H54 (cell line): ENCODE data around the gene UGT8.
"Not testable (repeated sequence)": the region's sequence is repeated elsewhere in the genome, so short reads cannot be mapped to it uniquely, and the experiment has no call there.

Experiments used
- DNase-seq: peaks from one replicate; pipeline ENCODE4 v3.0.0; 2011; ENCODE audit warnings: low spot score, mixed read lengths; ENCODE audit not compliant: insufficient read length
- FAIRE-seq: peaks from 3 replicates; lab custom pipeline; 2011; peaks lifted over from hg19 to GRCh38; lab: Jason Lieb, UNC
- POLR2A ChIP-seq: IDR thresholded peaks from 2 replicates; pipeline ENCODE4 v1.6.1; 2011; ENCODE audit warnings: low read depth, mild to moderate bottlenecking, low read length

UGT8 gene

DNA sequence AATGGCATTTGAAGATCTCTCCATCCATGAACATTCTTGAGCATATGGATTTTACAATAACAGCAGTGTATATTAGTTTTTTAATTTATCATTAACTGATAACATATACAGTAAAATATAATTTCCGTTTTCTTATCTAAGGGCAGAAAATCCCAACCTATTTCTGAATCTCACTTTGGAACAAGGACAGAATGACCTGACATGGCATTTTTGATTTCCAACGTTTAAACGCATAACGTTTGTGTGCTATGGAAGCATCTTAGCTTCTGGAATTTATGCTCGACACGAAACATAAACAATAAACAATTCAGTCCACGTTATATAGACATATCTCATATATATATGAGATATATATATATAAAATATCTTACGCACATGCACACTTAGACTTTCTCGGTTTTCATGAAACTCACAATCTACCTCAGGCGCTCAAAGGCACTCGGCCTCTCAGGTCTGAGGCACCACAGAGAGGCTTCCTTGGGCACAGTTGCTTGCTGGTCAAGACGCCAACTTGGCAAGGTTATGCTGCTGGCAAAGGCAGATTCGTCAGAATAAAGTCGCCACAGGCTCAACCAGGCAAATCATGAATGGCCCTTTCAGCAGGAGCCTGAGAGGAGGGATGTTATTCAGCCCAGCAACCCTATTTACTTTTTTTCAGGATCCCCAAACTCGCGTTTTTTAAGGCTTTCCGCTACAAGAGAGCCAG, 1.0 kb upstream of the UGT8 start:
- FAIRE-seq (no peak), DNase-seq (no peak)
- no peak for TF ChIP-seq POLR2A

DNA sequence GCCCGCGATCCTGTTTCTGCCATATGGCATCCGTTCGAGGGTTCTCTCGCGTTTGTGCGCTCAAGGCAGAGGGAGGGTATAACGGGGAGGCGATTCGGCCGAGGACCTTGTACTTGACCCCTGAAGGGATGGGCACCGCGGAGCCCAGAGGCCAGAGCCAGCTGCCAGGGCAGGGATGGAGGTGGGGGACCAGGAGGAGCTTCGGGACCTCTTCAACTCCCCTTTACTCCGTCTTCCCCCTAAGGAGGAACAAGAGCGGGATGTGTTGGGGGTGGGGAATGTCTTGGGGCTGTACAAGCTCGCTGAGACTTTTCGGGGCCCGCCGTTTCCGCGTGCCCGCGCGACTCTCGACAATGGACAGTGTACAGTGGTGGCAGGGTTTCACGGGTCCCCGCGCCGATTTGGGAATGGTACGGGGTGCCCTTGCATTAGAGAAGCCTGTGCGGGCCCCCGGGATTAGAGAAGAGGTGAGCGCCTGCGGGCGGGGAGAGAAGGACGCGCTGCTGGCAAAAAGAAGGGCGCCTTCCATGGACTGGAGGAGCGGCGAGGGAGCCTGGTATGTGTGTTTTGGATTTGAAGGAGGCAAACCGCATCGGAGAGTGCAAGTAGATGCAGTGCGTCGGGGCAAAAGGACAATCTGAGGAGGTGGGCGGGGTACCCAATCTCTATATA, 760 bp downstream of the UGT8 start:
- TF ChIP-seq POLR2A, result no peak
- DNase-seq (no peak), FAIRE-seq (no peak)

GRCh38 chr4:114599903-114600552, 1.4 kb downstream of the UGT8 start:
- DNase-seq (no peak), FAIRE-seq (no peak)
- no peak for TF ChIP-seq POLR2A

- no peak for TF ChIP-seq POLR2A
- FAIRE-seq (no peak), DNase-seq (no peak)
These were observed 2.1 kb downstream of the UGT8 start for GRCh38 chr4:114600672-114601071.

DNA sequence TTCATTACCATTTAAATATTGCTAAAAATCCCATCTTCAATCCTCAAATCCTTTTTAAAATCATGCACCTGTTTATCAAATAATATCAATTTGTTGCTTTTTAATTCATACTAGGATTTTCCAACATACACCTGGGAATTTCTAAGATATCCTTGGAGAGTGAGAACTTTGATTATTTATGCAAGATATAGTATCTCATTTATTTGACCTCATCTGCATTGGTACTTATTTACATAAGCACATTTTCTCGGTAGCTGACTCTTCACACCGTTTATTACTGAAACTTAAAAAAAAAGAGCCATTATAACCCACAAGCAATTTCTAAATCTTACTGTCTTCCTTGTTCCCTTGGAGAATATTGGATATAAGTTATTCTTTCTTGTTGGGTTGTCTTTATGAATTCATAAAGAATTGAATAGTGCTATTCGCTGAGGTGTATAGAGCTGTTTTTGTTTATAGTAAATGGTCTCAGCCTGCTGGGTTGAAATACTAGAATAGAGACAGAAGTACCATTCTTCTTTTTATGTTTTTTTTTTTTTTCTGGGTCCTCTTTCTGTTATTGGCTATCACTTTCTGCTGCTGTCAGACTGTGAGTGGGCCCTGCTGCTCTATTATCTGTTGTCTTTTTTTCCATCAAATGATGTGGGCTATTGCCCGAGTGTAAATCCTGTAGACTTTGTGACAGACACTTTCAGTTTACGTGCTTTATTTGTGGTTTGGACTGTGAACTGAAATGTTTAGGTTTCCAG, 2.9 kb downstream of the UGT8 start:
- TF ChIP-seq POLR2A, result no peak
- DNase-seq, result no peak
- no peak for FAIRE-seq

DNA sequence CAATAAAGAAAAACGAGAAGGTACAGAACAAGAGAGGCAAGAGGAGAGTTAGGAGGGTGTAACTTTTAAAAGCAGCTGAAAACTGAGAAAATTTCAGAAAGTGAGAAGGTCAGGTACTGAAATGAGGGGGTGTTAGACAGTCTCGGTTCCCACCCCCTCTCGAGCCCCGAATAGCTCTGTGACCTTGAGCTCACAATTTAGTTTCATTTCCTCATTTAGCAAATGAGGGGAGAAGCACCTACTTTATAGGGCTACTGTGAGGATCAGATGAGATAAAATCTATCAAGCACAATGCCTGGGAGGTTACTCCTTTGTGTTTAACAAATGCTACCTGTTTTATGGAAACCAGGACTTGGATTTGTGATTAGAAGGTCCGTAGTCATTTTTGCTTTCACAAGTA, 4.9 kb downstream of the UGT8 start:
- no peak for DNase-seq
- no peak for FAIRE-seq
- TF ChIP-seq POLR2A, result no peak

GRCh38 chr4:114606245-114606644, 7.6 kb downstream of the UGT8 start:
- TF ChIP-seq POLR2A, result no peak
- FAIRE-seq (no peak), DNase-seq (no peak)

DNA sequence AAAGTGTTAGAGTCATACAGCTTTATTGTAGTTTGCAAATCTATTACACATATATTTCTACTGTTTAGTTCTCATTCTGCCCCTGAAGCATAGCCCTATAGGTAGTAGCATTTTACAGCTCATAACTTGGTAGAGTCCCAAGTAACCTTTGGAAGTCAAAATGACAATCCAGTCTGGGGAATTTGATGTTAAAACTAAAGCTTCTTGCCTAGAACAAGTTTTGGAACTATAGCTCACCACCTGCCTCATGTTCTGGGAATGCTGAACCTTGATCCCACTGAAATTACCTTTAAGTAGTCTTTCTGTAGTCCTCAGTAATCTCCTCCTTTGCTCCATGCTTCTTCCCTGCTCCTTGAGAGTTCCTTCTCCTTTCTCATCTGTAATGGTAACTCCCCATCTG, 8.4 kb downstream of the UGT8 start:
- FAIRE-seq, result no peak
- DNase-seq, result no peak

GRCh38 chr4:114613560-114613959, 15.0 kb downstream of the UGT8 start:
- no peak for FAIRE-seq
- no peak for TF ChIP-seq POLR2A
- DNase-seq, result no peak

More for the DNA sequence above, 8.4 kb downstream of the UGT8 start:
- no peak for TF ChIP-seq POLR2A

DNA sequence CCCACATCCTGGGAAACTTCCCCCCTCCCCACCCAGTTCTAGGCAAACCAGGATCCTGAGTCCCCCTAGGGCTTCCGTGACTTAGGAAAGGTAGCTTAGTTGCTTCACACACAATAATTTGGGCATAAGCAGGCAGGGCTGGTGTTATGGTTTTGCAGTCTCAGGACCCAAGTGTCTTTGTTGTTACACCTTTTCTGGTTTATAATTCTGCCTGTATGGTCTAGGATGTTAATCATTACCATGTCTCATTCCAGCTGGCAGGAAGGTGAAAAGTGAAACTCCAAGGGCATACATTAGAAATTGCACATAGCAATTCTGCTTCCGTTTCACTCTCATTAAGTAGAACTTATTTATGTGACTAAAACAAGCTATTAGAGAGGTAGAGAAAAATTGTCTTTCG, 16.8 kb downstream of the UGT8 start:
- FAIRE-seq, result no peak
- TF ChIP-seq POLR2A, result no peak
- no peak for DNase-seq

DNA sequence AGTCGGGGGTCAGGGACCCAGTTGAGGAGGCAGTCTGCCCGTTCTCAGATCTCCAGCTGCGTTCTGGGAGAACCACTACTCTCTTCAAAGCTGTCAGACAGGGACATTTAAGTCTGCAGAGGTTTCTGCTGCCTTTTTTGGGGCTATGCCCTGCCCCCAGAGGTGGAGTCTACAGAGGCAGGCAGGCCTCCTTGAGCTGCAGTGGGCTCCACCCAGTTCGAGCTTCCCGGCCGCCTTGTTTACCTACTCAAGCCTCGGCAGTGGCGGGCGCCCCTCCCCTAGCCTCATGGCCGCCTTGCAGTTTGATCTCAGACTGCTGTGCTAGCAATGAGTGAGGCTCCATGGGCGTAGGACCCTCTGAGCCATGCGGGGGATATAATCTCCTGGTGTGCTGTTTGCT, 17.4 kb downstream of the UGT8 start:
- DNase-seq, result not testable (repeated sequence)

DNA sequence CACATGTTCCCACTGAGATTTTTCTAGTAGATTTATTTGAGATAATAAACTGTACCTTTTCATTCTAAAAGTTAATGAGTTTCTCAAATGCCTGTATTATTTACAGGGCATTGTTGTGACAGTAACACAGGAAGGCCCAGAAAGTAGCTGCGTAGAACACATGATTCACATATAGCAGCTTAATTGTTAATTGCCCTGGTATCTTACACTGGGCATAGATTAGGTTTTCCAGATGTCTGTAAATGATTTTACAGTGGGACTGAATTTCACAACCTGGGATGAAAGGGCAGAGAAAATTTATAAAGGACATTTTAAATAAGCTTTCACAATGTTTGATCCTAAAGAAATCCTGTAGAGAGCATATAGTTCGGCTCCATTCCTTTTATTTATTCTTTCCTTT, 27.6 kb downstream of the UGT8 start:
- no peak for TF ChIP-seq POLR2A
- FAIRE-seq, result no peak
- no peak for DNase-seq

More for the DNA sequence above, 17.4 kb downstream of the UGT8 start:
- FAIRE-seq, result not testable (repeated sequence)

DNA sequence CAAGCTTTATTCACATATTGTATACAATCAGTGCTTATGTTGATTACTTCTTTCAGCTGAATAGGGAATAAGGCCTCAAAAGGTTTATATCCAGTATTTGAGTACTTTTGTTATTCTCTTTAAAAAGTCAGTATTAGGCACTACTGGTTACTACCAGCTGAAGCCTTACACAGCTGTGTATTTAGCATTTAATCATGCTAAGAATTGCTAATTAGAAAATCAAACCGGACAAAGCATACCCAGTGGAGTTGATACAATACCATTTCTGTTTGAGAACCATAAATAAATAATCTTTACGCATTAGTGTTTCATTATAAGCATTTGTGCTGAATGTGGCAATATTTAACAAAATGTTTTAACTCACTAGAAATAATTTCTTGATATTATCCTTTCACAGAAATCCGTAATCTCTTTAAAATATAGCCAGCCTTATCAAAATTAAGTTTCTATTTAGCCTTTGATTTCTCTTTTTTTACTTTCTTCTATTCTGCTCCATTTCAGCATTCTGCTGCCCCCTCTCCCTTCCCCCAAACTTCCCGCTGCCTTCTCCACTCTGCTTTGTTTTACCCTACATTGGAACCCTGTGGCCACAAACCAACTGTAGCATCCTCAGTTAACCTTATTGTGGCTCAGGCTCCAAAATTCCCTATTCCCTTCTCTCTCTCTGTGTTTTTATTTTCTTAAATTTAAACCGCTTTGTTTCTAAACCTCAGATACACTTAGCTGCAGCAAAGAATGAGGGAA, 37.8 kb downstream of the UGT8 start:
- no peak for TF ChIP-seq POLR2A
- FAIRE-seq, result no peak
- DNase-seq, result no peak

GRCh38 chr4:114642173-114642780, 43.7 kb downstream of the UGT8 start:
- TF ChIP-seq POLR2A, result no peak
- no peak for FAIRE-seq
- DNase-seq, result no peak
